8988T (cell line): Measurements from ENCODE around the gene UGT1A6.
"Not testable (repeated sequence)": the region's sequence is repeated elsewhere in the genome, so short reads cannot be mapped to it uniquely, and the experiment has no call there.

Experiments used
- DNase-seq: peaks from one replicate; pipeline ENCODE4 v3.0.0; 2011

UGT1A6 gene

DNA sequence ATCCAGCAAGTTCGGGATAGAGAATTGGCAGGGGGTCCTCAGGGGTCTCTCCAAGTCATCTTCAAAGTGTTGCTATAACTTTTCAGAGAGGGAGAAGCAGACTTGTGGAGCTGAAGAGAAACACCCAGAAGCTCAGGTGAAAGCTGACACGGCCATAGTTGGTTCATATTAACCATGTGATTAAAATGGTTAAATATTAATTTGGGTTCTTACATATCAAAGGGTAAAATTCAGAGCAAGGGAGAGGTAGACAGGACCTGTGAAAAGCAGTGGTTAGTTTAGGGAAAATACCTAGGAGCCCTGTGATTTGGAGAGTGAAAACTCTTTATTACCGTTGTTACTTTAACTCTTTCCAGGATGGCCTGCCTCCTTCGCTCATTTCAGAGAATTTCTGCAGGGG is at the start of gene UGT1A6:
Gene UGT1A6 (plus strand): TSS at position 243 of the 400 bp plus-strand sequence. CDS start 115 bp downstream, at position 358.
- DNase-seq, result no peak

GRCh38 chr2:233643128-233643527 is 49.6 kb upstream of the UGT1A6 start:
- DNase-seq, result no peak

DNA sequence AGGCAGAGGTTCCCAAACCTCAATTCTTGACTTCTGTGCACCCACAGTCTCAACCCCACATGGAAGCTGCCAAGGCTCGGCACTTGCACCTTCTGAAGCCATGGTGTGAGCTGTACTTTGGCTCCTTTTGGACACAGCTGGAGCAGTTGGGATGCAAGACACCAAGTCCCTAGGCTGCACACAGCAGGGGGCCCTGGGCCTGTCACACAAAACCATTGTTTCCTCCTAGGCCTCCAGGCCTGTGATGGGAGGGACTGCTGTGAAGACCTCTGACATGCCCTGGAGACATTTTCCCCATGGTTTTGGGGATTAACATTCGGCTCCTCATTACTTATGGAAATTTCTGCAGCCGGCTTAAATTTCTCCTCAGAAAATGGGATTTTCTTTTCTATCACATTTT is 46.7 kb upstream of the UGT1A6 start:
- DNase-seq, result not testable (repeated sequence)

GRCh38 chr2:233650981-233651380 is 41.7 kb upstream of the UGT1A6 start:
- no peak for DNase-seq

GRCh38 chr2:233651430-233651829 is 41.3 kb upstream of the UGT1A6 start:
- no peak for DNase-seq

DNA sequence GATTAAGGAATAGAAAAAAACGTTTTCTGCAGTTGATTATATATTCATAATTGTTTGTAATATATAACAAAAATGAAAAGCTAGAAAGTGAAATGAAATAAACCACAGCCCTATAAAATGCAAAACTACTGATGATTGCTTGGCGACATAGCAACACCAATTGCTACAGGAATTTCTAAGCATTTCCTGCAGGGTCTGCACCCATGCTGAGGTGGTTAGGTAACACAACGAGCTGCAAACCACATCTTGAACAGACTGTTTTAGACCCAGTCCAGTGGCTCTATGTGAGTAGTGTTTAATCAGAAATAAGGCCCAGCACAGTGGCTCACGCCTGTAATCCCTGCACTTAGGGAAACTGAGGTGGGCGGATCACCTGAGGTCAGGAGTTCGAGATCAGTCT is 38.2 kb upstream of the UGT1A6 start:
- DNase-seq, result no peak

- no peak for DNase-seq
These were observed 37.6 kb upstream of the UGT1A6 start for GRCh38 chr2:233655043-233655442.

DNA sequence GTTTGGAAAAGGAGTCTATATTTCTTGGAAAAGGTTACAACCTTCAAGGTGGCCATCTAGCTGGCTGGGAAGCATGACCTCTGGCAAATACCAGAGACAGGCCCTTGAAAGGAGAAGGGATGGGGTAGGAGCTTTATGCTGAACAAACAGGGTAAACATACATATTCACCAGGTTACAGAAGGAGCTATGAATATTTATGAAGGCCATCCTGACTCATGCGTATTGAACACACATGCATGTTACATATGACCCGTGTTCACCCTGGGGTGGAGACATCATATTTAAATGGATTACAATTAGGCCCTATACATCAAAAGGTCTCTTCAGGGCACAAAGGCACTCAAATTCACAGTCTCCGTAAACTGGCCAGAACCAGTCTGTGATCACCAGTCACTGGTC is 36.7 kb upstream of the UGT1A6 start:
- not testable (repeated sequence) for DNase-seq

DNA sequence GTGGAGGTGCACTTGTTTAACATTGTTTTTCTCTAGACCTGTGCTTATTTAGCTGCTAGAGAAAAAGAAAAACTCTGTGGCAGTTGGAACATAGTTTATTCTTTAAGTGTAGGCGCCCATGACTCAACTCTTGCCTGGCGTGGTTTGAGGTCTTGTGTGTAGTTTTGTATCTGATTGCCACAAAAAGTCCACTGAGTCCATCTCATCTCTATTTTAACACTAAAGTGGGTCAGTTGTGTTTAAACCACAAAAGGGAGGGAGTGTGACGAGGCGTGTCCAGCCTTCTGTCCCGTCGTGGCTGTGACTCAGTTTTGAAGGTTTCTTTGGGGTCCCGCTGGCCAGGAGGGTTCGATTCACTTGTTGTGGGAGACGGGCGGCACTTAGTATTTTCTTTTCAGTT is 36.2 kb upstream of the UGT1A6 start:
- no peak for DNase-seq

DNA sequence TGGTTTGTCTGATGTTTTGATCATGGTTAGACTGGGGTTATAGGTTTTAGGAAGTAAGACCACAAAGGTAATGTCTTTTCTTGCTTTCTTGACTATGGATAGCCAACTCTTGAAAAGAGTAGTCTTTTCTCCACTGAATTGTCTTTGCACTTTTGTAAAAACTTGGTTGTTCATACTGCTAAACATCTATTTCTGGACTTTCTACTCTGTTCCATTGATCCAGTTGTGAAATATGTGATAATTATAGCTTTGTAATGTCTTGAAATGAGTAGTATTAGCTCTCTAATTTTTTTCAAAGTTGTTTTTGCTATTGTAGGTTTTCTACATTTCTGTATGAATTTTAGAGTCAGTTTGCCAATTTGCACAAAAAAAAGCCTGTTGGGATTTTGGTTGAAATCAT is 34.1 kb upstream of the UGT1A6 start:
- no peak for DNase-seq

- DNase-seq, result no peak
These were observed 28.8 kb upstream of the UGT1A6 start for GRCh38 chr2:233663911-233664310.

GRCh38 chr2:233668605-233669260 is 24.0 kb upstream of the UGT1A6 start:
- no peak for DNase-seq

GRCh38 chr2:233671290-233672161 is 21.2 kb upstream of the UGT1A6 start, which contains the start of gene UGT1A9:
UGT1A9 (plus strand) TSS chr2:233671898; CDS start chr2:233671935, 37 bp downstream.
- no peak for DNase-seq

GRCh38 chr2:233672886-233673285 is 19.8 kb upstream of the UGT1A6 start:
- DNase-seq, result no peak

DNA sequence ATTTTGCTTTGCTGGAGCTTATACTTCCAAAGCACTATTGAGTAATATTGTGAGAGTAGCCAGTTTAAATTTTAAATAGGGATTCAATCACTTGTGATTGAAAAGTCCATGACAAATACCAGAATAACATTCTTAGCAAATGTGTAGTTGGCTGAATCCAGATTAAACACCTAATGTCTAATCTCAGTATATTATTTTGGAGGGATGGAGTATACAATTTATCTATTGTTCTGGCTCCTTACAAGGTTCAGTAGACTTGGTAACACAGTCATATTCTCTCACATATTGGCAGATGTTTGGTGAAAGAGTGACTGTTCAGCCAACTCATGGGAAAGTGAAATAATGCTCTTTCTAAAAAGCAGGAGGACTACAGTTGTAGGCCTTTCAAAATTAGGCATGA is 18.8 kb upstream of the UGT1A6 start:
- DNase-seq, result no peak

GRCh38 chr2:233674314-233674713 is 18.4 kb upstream of the UGT1A6 start:
- DNase-seq, result no peak

DNA sequence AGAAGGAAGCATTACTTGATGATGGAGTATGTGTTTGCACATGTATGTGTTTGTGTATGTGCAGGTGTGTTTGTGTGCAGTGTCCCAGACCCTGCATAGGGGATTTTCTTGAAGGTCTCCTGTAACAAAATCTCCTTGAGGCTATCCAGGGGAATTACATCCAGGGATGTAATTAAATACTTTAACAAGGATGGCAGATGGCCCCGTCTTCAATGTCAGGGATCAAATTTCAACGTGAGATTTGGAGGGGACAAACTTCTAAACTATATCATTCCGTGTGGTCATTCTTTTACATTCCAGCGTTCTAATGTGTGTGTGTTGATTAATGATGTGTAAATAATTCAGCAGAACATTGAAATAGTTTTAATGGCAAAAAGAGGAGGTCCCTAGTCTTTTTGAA is 17.7 kb upstream of the UGT1A6 start:
- DNase-seq, result no peak

GRCh38 chr2:233676046-233676445 is 16.6 kb upstream of the UGT1A6 start:
- no peak for DNase-seq

GRCh38 chr2:233679196-233679595 is 13.5 kb upstream of the UGT1A6 start:
- no peak for DNase-seq

DNA sequence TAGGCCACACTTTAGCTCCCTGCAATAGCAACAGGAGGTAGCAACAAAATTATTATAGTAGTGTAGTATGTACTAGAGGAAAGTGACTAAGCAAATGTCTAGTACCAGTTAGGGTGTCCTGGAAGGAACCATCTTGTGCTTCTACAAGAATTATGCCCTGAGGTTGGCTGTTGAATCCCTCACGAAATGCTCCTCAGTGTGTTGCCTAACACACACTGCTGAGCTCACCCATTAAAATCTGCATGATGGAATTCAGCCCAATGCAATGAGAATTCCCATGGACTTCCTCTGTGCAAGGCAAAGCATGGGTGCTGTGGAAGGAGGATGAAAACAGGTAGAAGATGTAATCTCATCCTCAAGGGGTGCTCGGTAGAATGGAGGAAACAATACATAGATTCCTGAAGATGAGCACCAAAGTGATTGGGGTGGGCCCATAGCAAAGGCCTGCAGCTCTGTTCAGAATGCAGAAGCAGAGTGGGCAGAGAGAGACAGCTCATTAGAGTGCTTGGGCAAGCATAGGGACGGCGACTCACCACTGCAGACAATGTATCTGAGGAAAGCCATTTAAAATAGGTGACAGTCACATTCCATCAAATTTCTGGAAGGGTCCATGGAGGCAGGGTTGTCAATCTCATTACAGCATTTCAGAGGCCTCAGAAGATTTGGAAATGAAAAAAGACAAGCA is 12.2 kb upstream of the UGT1A6 start:
- DNase-seq, result no peak

DNA sequence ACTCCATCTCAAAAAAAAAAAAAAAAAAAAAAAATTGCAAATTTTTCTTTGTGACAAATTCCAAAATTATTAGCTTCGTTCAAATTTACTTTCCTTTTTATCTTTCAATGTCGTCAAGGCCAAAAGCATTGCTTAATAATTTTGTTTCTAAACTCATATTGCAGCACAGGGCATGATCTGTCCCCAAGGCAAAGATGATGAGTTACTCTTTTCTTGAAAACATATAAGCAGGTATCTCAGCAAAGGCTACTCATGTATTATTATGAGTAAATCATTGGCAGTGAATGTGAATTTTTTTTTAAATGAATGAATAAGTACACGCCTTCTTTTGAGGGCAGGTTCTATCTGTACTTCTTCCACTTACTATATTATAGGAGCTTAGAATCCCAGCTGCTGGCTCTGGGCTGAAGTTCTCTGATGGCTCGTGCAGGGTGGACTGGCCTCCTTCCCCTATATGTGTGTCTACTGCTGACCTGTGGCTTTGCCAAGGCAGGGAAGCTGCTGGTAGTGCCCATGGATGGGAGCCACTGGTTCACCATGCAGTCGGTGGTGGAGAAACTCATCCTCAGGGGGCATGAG is 11.1 kb upstream of the UGT1A6 start, which contains the start of gene UGT1A7:
Gene UGT1A7 (plus strand): TSS at position 381 of the 579 bp plus-strand sequence. CDS start 37 bp downstream, at position 418.
- DNase-seq, result no peak

GRCh38 chr2:233684640-233685039 is 8.1 kb upstream of the UGT1A6 start:
- DNase-seq, result no peak

DNA sequence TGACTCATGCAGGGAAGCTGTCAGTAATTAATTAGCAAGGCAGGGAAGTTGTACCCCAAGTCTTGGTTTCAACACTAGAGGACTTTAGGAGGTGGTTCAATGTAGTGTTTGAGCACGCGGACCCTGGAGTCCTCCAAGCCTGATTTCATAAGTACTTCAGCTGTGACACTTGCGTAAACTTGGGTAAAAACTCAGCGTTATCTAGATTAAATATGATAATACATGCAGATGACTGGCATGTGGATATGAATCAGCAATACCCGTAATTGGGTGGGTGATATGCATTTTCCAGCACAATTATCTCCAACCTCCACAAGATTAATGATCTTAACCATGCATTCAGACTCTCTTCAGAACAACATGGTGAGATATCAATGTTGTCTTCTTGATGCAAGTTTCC is 5.8 kb upstream of the UGT1A6 start:
- no peak for DNase-seq
